ENCODE results near the gene KRT77. TPM values are rescaled to one million over a fixed set of nuclear protein-coding genes. Genes with fewer than 3 reads are reported as not detected.
A peak's percentile ranks its signal among the peaks of the same experiment; 100 is the strongest.

KRT77 gene
- total RNA-seq, 1 donor from 2014 or later = not detected

- peak overlapping the region; percentile 87 for H3K27ac Mint-ChIP-seq
- intact Hi-C loops (cut with micrococcal nuclease) = no loop called here
- H3K36me3 Mint-ChIP-seq (ENCODE audit: low read depth) = peaks cover 6% of the 10 kb centered on the region
- peak; percentile 90 for DNase-seq
- peaks cover 57% of the 10 kb centered on the region for H3K4me1 Mint-ChIP-seq
- H3K4me3 Mint-ChIP-seq = peak overlapping the region; percentile 42
- H3K9me3 Mint-ChIP-seq = peaks cover 3% of the 10 kb centered on the region
- H3K27me3 Mint-ChIP-seq = peaks cover 5% of the 10 kb centered on the region
Measured at GRCh38 chr12:52645120-52645761, 58.1 kb downstream of the KRT77 start.

- Mint-ChIP-seq H3K27me3 (peaks cover 10% of the 10 kb centered on the region), H3K4me3 (no peak overlapping the region), H3K36me3 (ENCODE audit: low read depth) (peaks cover 5% of the 10 kb centered on the region), H3K9me3 (peaks cover 4% of the 10 kb centered on the region), H3K27ac (peak overlapping the region; percentile 14), H3K4me1 (peaks cover 53% of the 10 kb centered on the region)
- DNase-seq = no peak
- intact Hi-C loops (cut with micrococcal nuclease) = no loop called here
Measured at GRCh38 chr12:52644078-52644415, 59.3 kb downstream of the KRT77 start.

GRCh38 chr12:52643233-52644077, 59.9 kb downstream of the KRT77 start:
- H3K27ac Mint-ChIP-seq = no peak overlapping the region
- H3K9me3 Mint-ChIP-seq = peaks cover 4% of the 10 kb centered on the region
- H3K4me1 Mint-ChIP-seq = peaks cover 50% of the 10 kb centered on the region
- no peak for DNase-seq
- no peak overlapping the region for H3K4me3 Mint-ChIP-seq
- peaks cover 5% of the 10 kb centered on the region for H3K36me3 Mint-ChIP-seq (ENCODE audit: low read depth)
- peaks cover 13% of the 10 kb centered on the region for H3K27me3 Mint-ChIP-seq
- intact Hi-C loops (cut with micrococcal nuclease) = no loop called here

DNA sequence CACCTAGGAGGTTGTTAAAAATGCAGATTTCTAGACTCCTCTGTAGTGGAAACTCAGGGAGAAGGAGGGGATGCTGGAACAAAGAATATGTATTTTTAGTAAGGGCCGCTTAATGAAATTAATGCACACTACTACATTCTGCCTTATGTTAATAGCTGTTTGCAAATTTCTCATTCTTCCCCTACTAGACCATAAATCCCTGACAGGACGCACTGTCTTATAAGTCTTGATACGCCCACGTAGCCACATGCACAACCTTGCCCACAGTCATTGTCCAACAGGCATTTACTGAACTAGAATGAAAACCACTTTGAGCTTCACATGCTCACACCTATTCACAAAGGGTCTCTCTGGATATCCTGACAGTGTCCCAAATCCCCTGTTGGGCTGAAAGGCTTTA, 61.9 kb downstream of the KRT77 start:
- peaks cover 16% of the 10 kb centered on the region for H3K27me3 Mint-ChIP-seq
- intact Hi-C loops (cut with micrococcal nuclease) = no loop called here
- peaks cover 4% of the 10 kb centered on the region for H3K9me3 Mint-ChIP-seq
- no peak overlapping the region for H3K4me3 Mint-ChIP-seq
- H3K4me1 Mint-ChIP-seq = peaks cover 37% of the 10 kb centered on the region
- H3K36me3 Mint-ChIP-seq (ENCODE audit: low read depth) = peaks cover 5% of the 10 kb centered on the region
- H3K27ac Mint-ChIP-seq = peak overlapping the region; percentile 31
- DNase-seq = no peak

Other genes starting within 250 kb of the KRT77 start
- not detected in 2 replicates for gene KRT6C, start 229.7 kb downstream of the KRT77 start, total RNA-seq
- gene KRT6A, start 210.3 kb downstream of the KRT77 start, total RNA-seq = not detected in 2 replicates
- not detected in 2 replicates for gene KRT5, start 183.1 kb downstream of the KRT77 start, total RNA-seq
- not detected in 2 replicates for gene KRT71, start 150.4 kb downstream of the KRT77 start, total RNA-seq
- not detected in 2 replicates for gene KRT74, start 129.7 kb downstream of the KRT77 start, total RNA-seq
- 0.09 TPM in 1 of 2 replicates, not detected in the other for gene KRT72, start 102.1 kb downstream of the KRT77 start, total RNA-seq
- gene KRT73, start 85.0 kb downstream of the KRT77 start, total RNA-seq = 0.09 TPM in 1 of 2 replicates, not detected in the other
- not detected in 2 replicates for gene KRT2, start 51.3 kb downstream of the KRT77 start, total RNA-seq
- not detected in 2 replicates for gene KRT1, start 23.1 kb downstream of the KRT77 start, total RNA-seq
- not detected in 2 replicates for gene KRT76, start 73.8 kb upstream of the KRT77 start, total RNA-seq
- 0.14 TPM in 2 replicates for gene KRT3, start 92.6 kb upstream of the KRT77 start, total RNA-seq
- not detected in 2 replicates for gene KRT4, start 110.6 kb upstream of the KRT77 start, total RNA-seq
- gene KRT79, start 130.8 kb upstream of the KRT77 start, total RNA-seq = 0.33 TPM in 1 of 2 replicates, not detected in the other
- gene KRT78, start 145.5 kb upstream of the KRT77 start, total RNA-seq = not detected in 2 replicates
- 0.51 TPM in 1 of 2 replicates, not detected in the other for gene KRT8, start 201.6 kb upstream of the KRT77 start, total RNA-seq
- gene KRT18, start 245.6 kb upstream of the KRT77 start, total RNA-seq = 2.4 and 2.7 TPM in 2 replicates

Data from activated CD4-positive, alpha-beta T cell treated with anti-CD3 and anti-CD28 coated beads, Interleukin-2, amount 10 ng/mL, durations not matched to agents 24 days and 14 days (primary cell).